GM18858 (cell line): ENCODE measurements around the gene ZSWIM6.

Source experiments
- ATAC-seq: cut with Tn5 transposase; IDR thresholded peaks from one replicate; pipeline ENCODE4 v1.9.1; 2021; ENCODE audit not compliant: unreplicated experiment

The ZSWIM6 gene

GRCh38 chr5:61586096-61587084 is 254.3 kb downstream of the ZSWIM6 start:
- no peak for ATAC-seq

- ATAC-seq = no peak
These were observed 255.1 kb downstream of the ZSWIM6 start for GRCh38 chr5:61587125-61587524.

- ATAC-seq = no peak
These were observed 256.2 kb downstream of the ZSWIM6 start for GRCh38 chr5:61588216-61588615.

GRCh38 chr5:61589946-61590345 is 257.9 kb downstream of the ZSWIM6 start:
- no peak for ATAC-seq

- no peak for ATAC-seq
These were observed 258.4 kb downstream of the ZSWIM6 start for GRCh38 chr5:61590473-61590872.

- no peak for ATAC-seq
These were observed 259.8 kb downstream of the ZSWIM6 start for GRCh38 chr5:61591859-61592258.

- ATAC-seq = no peak
These were observed 263.4 kb downstream of the ZSWIM6 start for GRCh38 chr5:61595426-61595825.
